ENCODE data around the gene TAB2. TPM values are rescaled to one million over a fixed set of nuclear protein-coding genes. Genes with fewer than 3 reads are reported as not detected.

Gene TAB2
- total RNA-seq, 2 donors from 2014 or later = 52.3 to 73.2 TPM

GRCh38 chr6:149393002-149393679 lies 75.6 kb downstream of the TAB2 start:
- intact Hi-C loops (cut with DNase I) = no loop called here
- DNase-seq (ENCODE audit: low spot score) = no peak

- intact Hi-C loops (cut with DNase I) = no loop called here
- no peak for DNase-seq (ENCODE audit: low spot score)
Measured at GRCh38 chr6:149395185-149395584, 77.7 kb downstream of the TAB2 start.

- intact Hi-C loops (cut with DNase I) = no loop called here
- no peak for DNase-seq (ENCODE audit: low spot score)
Measured at GRCh38 chr6:149397384-149397783, 79.9 kb downstream of the TAB2 start.

DNA sequence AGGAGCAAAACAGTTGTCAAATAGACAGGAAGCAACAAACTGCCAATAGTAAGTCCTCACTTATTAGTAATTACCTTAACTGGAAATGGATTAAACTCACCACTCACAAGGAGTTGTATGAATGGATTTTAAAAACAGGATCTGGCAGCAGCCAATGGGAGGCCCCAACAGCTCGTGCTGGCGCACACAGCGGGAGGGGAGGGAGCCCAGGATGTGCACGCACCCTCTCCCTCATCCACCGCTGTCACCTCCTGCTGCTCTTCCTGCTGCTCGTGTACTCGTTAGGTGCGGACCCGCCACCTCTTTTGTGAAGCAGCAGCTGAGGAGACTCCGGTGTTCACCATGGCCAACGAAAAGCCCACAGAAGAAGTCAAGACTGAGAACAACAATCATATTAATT lies 82.5 kb downstream of the TAB2 start, which contains the start of gene SUMO4:
Gene SUMO4 (plus strand): TSS at position 213 of the 400 bp plus-strand sequence. CDS start 130 bp downstream, at position 343.
- DNase-seq (ENCODE audit: low spot score) = no peak
- intact Hi-C loops (cut with DNase I) = no loop called here

DNA sequence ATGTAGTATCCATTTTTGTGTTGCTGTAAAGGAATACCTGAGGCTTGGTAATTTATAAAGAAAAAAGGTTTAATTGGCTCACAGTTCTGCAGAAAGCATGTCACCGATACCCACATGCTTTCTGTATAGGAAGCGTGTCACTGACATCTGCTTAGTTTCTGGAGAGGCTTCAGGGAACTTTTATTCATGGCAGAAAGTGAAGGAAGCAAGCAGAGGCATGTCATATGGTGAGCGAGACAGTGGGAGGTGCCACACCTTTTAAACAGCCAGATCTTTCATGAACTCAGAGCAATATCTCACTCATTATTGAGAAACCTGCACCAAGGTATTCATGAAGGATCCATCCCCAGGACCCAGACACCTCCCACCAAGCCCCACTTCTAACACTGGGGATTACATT lies 86.0 kb downstream of the TAB2 start:
- intact Hi-C loops (cut with DNase I) = no loop called here

GRCh38 chr6:149405823-149406765 lies 88.6 kb downstream of the TAB2 start:
- intact Hi-C loops (cut with DNase I) = no loop called here
- no peak for DNase-seq (ENCODE audit: low spot score)

More for the DNA sequence above, 86.0 kb downstream of the TAB2 start:
- no peak for DNase-seq (ENCODE audit: low spot score)

- no peak for DNase-seq (ENCODE audit: low spot score)
- intact Hi-C loops (cut with DNase I) = loop anchor here in 1 of 2 donors (5.0 kb wide), 1 partner anchor 1187 kb away; no protein-coding TSS in a partner anchor
Measured at GRCh38 chr6:149409617-149410016, 92.1 kb downstream of the TAB2 start.

- intact Hi-C loops (cut with DNase I) = loop anchor here in 1 of 2 donors (5.0 kb wide), 1 partner anchor 1188 kb away; no protein-coding TSS in a partner anchor
- no peak for DNase-seq (ENCODE audit: low spot score)
Measured at GRCh38 chr6:149410557-149410956, 93.0 kb downstream of the TAB2 start.

GRCh38 chr6:149414009-149414408 lies 96.5 kb downstream of the TAB2 start:
- DNase-seq (ENCODE audit: low spot score) = no peak
- intact Hi-C loops (cut with DNase I) = loop anchor here in 1 of 2 donors (5.0 kb wide), 1 partner anchor 1192 kb away; no protein-coding TSS in a partner anchor

DNA sequence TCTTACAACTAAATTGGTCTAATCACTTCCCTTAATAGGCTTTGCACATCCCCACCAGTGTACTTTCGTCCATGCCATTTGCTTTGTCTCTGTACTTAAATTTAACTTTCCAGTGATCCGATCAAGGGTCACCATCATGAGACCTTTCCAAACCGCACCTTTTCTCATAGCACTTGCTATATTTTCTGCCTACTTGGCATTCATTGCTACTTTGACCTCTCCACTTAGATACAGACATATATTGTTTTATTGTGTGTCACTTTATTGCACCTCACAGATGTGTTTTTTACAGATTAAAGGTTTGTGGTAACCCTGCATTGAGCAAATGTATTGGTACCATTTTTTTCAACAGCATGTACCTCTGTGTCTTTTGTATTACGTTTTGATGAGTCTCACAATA lies 97.3 kb downstream of the TAB2 start:
- DNase-seq (ENCODE audit: low spot score) = no peak
- intact Hi-C loops (cut with DNase I) = loop anchor here in 1 of 2 donors (5.0 kb wide), 1 partner anchor 1193 kb away; no protein-coding TSS in a partner anchor

GRCh38 chr6:149419696-149420404 lies 102.3 kb downstream of the TAB2 start:
- no peak for DNase-seq (ENCODE audit: low spot score)
- intact Hi-C loops (cut with DNase I) = no loop called here

- intact Hi-C loops (cut with DNase I) = no loop called here
- DNase-seq (ENCODE audit: low spot score) = no peak
Measured at GRCh38 chr6:149421132-149421531, 103.6 kb downstream of the TAB2 start.

- intact Hi-C loops (cut with DNase I) = no loop called here
Measured at GRCh38 chr6:149422581-149422980, 105.1 kb downstream of the TAB2 start.

DNA sequence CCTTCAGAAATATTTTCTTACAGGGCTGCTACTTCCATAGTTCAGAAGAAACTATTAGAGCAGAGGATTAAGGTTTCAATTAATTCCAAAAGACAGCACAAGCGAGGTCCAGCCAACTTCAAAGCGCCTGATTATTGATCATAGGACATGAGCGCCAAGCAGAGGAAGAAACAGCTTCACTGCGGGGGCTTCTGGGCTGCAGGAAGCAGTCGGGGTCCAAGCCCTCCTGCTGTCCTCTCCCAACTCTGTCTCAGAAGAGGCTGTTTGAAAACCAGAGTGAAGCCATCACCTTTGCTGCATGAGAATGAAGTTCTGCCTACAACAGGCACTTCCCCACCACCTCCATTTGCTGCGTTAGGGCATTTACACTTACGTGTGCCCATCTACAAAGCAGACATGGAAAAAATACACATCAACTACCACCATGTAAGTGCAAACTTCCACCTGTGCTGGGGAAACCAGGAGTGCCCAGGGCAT lies 106.5 kb downstream of the TAB2 start:
- intact Hi-C loops (cut with DNase I) = no loop called here
- DNase-seq (ENCODE audit: low spot score) = no peak

More at GRCh38 chr6:149422581-149422980, 105.1 kb downstream of the TAB2 start:
- no peak for DNase-seq (ENCODE audit: low spot score)

DNA sequence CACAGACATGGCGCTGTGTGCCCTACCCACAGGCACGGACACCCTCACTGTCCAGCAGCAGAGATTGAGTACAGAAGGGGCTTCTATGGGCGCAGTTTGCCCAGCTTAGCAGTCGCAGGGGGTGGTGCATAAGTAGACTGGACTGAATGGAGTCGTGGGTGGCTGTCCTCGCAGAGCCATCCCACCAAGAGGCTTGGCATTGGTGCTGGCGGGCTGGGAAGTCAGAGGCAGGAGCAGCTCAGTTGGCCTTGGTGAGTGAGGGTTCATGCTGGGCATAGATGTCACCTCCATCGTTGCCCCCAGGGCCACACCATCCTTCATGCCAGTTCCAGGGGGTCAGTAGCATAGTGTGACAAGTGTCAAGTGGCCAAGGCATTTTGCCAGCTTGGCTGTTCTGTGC lies 107.7 kb downstream of the TAB2 start:
- no peak for DNase-seq (ENCODE audit: low spot score)
- intact Hi-C loops (cut with DNase I) = loop anchor here in 1 of 2 donors (5.0 kb wide), 1 partner anchor 343 kb away; no protein-coding TSS in a partner anchor

- no peak for DNase-seq (ENCODE audit: low spot score)
- intact Hi-C loops (cut with DNase I) = loop anchor here in 1 of 2 donors (5.0 kb wide), 1 partner anchor 343 kb away; no protein-coding TSS in a partner anchor
Measured at GRCh38 chr6:149425754-149426153, 108.2 kb downstream of the TAB2 start.

DNA sequence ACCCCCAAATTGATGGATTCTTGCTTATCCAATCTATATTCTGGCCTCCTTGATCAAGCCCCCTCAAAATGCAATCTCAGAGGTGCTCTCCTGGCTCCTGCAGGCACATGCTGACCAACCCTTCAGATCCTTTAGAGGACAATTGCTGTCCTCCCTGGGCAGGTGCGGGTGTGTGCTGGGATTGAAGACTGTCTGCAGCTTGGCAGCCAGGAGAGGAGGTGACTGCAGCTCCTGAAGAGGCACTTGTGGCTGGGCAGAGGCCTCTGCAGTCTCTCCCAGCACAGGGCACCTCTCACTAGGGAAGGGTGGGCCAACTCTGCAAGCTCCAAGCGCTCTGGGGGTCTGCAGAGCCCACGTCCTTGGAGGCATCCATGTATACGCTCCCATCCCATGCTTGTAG lies 111.1 kb downstream of the TAB2 start:
- peak; percentile 15 for DNase-seq (ENCODE audit: low spot score)
- intact Hi-C loops (cut with DNase I) = loop anchor here in 1 of 2 donors (5.0 kb wide), 1 partner anchor 346 kb away; no protein-coding TSS in a partner anchor

DNA sequence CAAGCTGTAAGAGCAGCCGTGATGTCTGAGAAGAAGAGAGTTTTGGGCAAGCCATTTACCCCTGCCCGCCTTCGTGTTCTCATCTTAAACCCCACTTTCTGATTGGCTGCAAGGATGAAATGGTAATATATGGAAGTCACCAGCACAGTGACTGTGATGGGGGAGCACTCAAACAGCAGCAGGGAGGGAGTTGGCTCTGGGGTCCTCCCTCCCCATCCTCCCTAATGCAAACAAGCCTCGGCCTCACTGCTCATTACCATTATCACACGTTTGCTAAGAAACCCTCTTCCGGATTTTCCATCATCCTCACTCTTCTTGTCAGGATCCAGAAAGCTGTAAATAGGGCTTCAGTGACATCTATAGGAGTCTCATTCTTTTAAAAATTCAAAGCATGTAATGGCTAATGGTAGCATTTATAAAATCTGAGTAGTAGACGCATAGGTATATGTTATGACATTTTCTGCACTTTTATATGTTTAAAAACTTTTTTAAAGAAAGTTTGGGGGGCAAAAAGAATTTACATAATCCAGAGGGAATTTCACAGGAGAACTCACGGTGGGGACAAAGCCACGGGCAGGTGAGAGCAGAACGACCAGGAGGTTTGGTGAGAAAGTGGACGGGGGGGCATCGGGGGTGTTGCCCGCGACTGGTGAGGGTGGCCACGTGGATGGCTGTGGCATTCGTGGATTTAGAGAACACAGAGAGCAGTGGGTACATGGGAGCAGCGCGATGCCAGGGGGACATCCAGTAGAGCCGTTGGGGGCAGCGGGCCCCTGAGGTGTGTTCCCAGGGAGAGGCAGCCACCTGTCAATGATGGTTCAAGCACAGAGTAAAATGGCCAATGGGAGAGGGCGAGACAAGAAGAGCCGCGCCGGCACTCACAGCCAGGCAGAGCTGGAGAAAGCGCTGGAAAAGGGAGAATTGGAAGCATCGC lies 112.2 kb downstream of the TAB2 start:
- intact Hi-C loops (cut with DNase I) = loop anchor here (2.0 to 10.0 kb wide), 4 partner anchors 347 to 855 kb away; no protein-coding TSS in a partner anchor
- peak; percentile 75 for DNase-seq (ENCODE audit: low spot score)
